GM12875 (cell line): ENCODE data around the gene MEX3B.

Experiments
- H3K4me3 ChIP-seq: one replicate; pipeline ENCODE4 v1.5.1; 2011; ENCODE audit warnings: low read depth, low read length, control low read depth
- CTCF ChIP-seq: IDR thresholded peaks from 2 replicates; pipeline ENCODE4 v1.5.1; 2011; ENCODE audit warnings: low read depth, mild to moderate bottlenecking, control low read depth, inconsistent platforms, low read length, moderate library complexity, borderline replicate concordance; ENCODE audit not compliant: insufficient read depth

MEX3B gene

GRCh38 chr15:82080774-82081173 lies 35.0 kb upstream of the MEX3B start:
- no peak overlapping the region for H3K4me3 ChIP-seq
- TF ChIP-seq CTCF = no peak

- no peak for TF ChIP-seq CTCF
- no peak overlapping the region for H3K4me3 ChIP-seq
Observed at GRCh38 chr15:82079736-82080135, 33.9 kb upstream of the MEX3B start.

- TF ChIP-seq CTCF = no peak
- H3K4me3 ChIP-seq = no peak overlapping the region
Observed at GRCh38 chr15:82074610-82075009, 28.8 kb upstream of the MEX3B start.

- no peak overlapping the region for H3K4me3 ChIP-seq
- no peak for TF ChIP-seq CTCF
Observed at GRCh38 chr15:82072926-82073537, 27.2 kb upstream of the MEX3B start.

GRCh38 chr15:82066455-82066854 lies 20.6 kb upstream of the MEX3B start:
- no peak overlapping the region for H3K4me3 ChIP-seq
- no peak for TF ChIP-seq CTCF

- H3K4me3 ChIP-seq = no peak overlapping the region
- no peak for TF ChIP-seq CTCF
Observed at GRCh38 chr15:82064824-82065223, 19.0 kb upstream of the MEX3B start.
